Spleen (tissue), 11 donors: Measurements from ENCODE around the gene PSMD14. TPM values are rescaled to one million over a fixed set of nuclear protein-coding genes. Genes with fewer than 3 reads are reported as not detected.

Source experiments
- DNase-seq: peaks from one replicate; pipeline ENCODE4 v3.0.0-alpha.2; 2020
- H3K27ac ChIP-seq, 8 donors: fragments of 200-600 bp; sonication (generic) in 7 of 8; 1 replicate in 4 of 8; 2 replicates in 4 of 8; pipeline versions ENCODE4 v1.5.0 to v1.8.0; 2016 to 2021; ENCODE audit warnings: inconsistent platforms in 4 of 8, mild to moderate bottlenecking in 4 of 8, moderate library complexity in 1 of 8
- H3K27me3 ChIP-seq, 7 donors: fragments of 200-600 bp; sonication (generic) in 6 of 7; replicated peaks in 1 of 7; 1 replicate in 4 of 7; 2 replicates in 3 of 7; pipeline versions ENCODE4 v1.5.0 to v1.8.0; 2016 to 2021; ENCODE audit warnings: inconsistent platforms in 3 of 7, mild to moderate bottlenecking in 1 of 7
- H3K36me3 ChIP-seq, 6 donors: fragments of 200-600 bp; sonication (generic) in 5 of 6; 1 replicate in 4 of 6; 2 replicates in 2 of 6; pipeline versions ENCODE4 v1.5.0 to v1.8.0; 2016 to 2021; ENCODE audit warnings: inconsistent platforms in 2 of 6
- H3K4me1 ChIP-seq, 6 donors: fragments of 200-600 bp; sonication (generic) in 5 of 6; 1 replicate in 3 of 6; 2 replicates in 3 of 6; pipeline versions ENCODE4 v1.5.0 to v1.8.0; 2016 to 2021; ENCODE audit warnings: inconsistent platforms in 3 of 6
- H3K4me3 ChIP-seq, 8 donors: fragments of 200-600 bp; sonication (generic) in 7 of 8; 1 replicate in 4 of 8; 2 replicates in 4 of 8; pipeline versions ENCODE4 v1.5.0 to v1.8.0; 2016 to 2021; ENCODE audit warnings: inconsistent platforms in 4 of 8, mild to moderate bottlenecking in 4 of 8, moderate library complexity in 2 of 8
- H3K9me3 ChIP-seq, 8 donors: fragments of 200-600 bp; sonication (generic) in 7 of 8; 1 replicate in 4 of 8; 2 replicates in 4 of 8; pipeline versions ENCODE4 v1.5.0 to v1.8.0; 2016 to 2021; ENCODE audit warnings: inconsistent platforms in 4 of 8
- CTCF ChIP-seq, 11 experiments: fragments of 200-600 bp in 7 of 11; fragments of 450-650 bp in 4 of 11; sonication (generic) in 4 of 11; IDR thresholded peaks in 8 of 11; conservative IDR thresholded peaks in 3 of 11; 1 replicate in 7 of 11; 2 replicates in 4 of 11; pipeline versions ENCODE4 v1.4.0 to v1.8.0; 2016 to 2021; ENCODE audit warnings: antibody characterized with exemption in 11 of 11, inconsistent platforms in 4 of 11, mild to moderate bottlenecking in 1 of 11
- POLR2A ChIP-seq, 3 donors: fragments of 450-650 bp; IDR thresholded peaks; one replicate each; pipeline ENCODE4 v1.5.1; 2017; ENCODE audit warnings: antibody characterized with exemption in 3 of 3, mild to moderate bottlenecking in 1 of 3
- POLR2AphosphoS5 ChIP-seq, 3 donors: sonication (generic); formaldehyde crosslinking; IDR thresholded peaks; one replicate each; pipeline ENCODE4 v1.5.1; 2017; ENCODE audit warnings: antibody characterized with exemption in 3 of 3
- WGBS, 5 donors: extraction: QIAGEN DNeasy Blood & Tissue Kit in 3 of 5; methylation state at CpG; one replicate each; pipeline versions ENCODE4 v1.1.5 to v1.1.7; 2013 to 2018; 5-methylcytosine and 5-hydroxymethylcytosine counted together
- intact Hi-C: fragments of 100-400 bp; cut with DNase I; formaldehyde crosslinking; loops from one replicate; pipeline ENCODE4 v1.15.0; 2023; ENCODE audit warnings: low total_unique reads
- polyA plus RNA-seq, 3 donors: library from polyadenylated mRNA; stranded (reverse); fragments of 200-250 nt; gene quantifications; one replicate each; pipeline ENCODE4 v1.2.1, GENCODE V29; 2013
- total RNA-seq, 7 donors: library from RNA; depleted of rRNA in 3 of 7; stranded (reverse); fragments of >200 nt in 3 of 7; fragmentation: NEBNext Ultra II Directional in 4 of 7; extraction: Animal tissue kit (Norgen Biotek cat#: 25700) in 4 of 7; gene quantifications; one replicate each; pipeline versions ENCODE4 v1.1.0 to v1.2.1, GENCODE V29; 2016 to 2021
- donor health status: healthy with polysubstance abuse.
- donor health status: DM: no; HTN: no; CAD: no; lungs with moderate emphysema.
- donor health status: DM: no; HTN: no; CAD: no.
- donor health status: Bipolar disorder and iron deficiency.
- donor health status: healthy.
- donor health status: DM: no; HTN: no; CAD: no.
- donor health status: DM: yes; HTN: yes; CAD: no.

Gene PSMD14
- total and polyA plus RNA-seq, 10 donors = 23.5 to 47.7 (median 29.3) TPM

- Histone ChIP-seq H3K36me3 (peaks cover 0 to 35% (median 1%) of the 10 kb centered on the region in 6 donors), H3K27ac (no peak overlapping the region), H3K9me3 (no peaks in the 10 kb centered on the region), H3K4me1 (peaks cover 0 to 9% (median 0%) of the 10 kb centered on the region in 6 donors), H3K27me3 (no peaks in the 10 kb centered on the region), H3K4me3 (no peak overlapping the region)
- no peak for DNase-seq
- intact Hi-C loops = no loop called here
- WGBS, 5 donors = 81 to 87% (median 84%) methylated on average over 3 of the region's 3 CpGs
- TF ChIP-seq POLR2A (IDR thresholded peaks at IDR 0.05) (no peak), POLR2AphosphoS5 (IDR thresholded peaks at IDR 0.05) (no peak), CTCF (IDR thresholded peaks at IDR 0.05 in 8 of 11, conservative IDR thresholded peaks at IDR 0.05 in 3 of 11) (no peak)
These were observed 73.3 kb downstream of the PSMD14 start for GRCh38 chr2:161381546-161381945.

GRCh38 chr2:161382747-161383146, 74.5 kb downstream of the PSMD14 start:
- no peaks in the 10 kb centered on the region for H3K9me3 ChIP-seq
- DNase-seq = no peak
- TF ChIP-seq POLR2AphosphoS5 (IDR thresholded peaks at IDR 0.05) = no peak
- TF ChIP-seq POLR2A (IDR thresholded peaks at IDR 0.05) = no peak
- TF ChIP-seq CTCF (IDR thresholded peaks at IDR 0.05 in 8 of 11, conservative IDR thresholded peaks at IDR 0.05 in 3 of 11) = no peak
- H3K4me1 ChIP-seq = peaks cover 0 to 9% (median 0%) of the 10 kb centered on the region in 6 donors
- no peak overlapping the region for H3K27ac ChIP-seq
- H3K36me3 ChIP-seq = peaks cover 0 to 42% (median 2%) of the 10 kb centered on the region in 6 donors
- no peak overlapping the region for H3K4me3 ChIP-seq
- 95 to 99% (median 96%) methylated on average over 4 of the region's 4 CpGs for WGBS, 5 donors
- intact Hi-C loops = no loop called here
- no peaks in the 10 kb centered on the region for H3K27me3 ChIP-seq

GRCh38 chr2:161384864-161385263, 76.6 kb downstream of the PSMD14 start:
- Histone ChIP-seq H3K4me1 (peaks cover 0 to 9% (median 0%) of the 10 kb centered on the region in 6 donors), H3K9me3 (no peaks in the 10 kb centered on the region), H3K27me3 (no peaks in the 10 kb centered on the region), H3K36me3 (peaks cover 0 to 29% (median 2%) of the 10 kb centered on the region in 6 donors), H3K27ac (no peak overlapping the region), H3K4me3 (no peak overlapping the region)
- no peak for DNase-seq
- intact Hi-C loops = no loop called here
- TF ChIP-seq POLR2AphosphoS5 (IDR thresholded peaks at IDR 0.05) (no peak), POLR2A (IDR thresholded peaks at IDR 0.05) (no peak), CTCF (IDR thresholded peaks at IDR 0.05 in 8 of 11, conservative IDR thresholded peaks at IDR 0.05 in 3 of 11) (no peak)

- intact Hi-C loops = no loop called here
- Histone ChIP-seq H3K36me3 (peaks cover 0 to 34% (median 2%) of the 10 kb centered on the region in 6 donors), H3K27ac (no peak overlapping the region), H3K27me3 (no peaks in the 10 kb centered on the region), H3K4me1 (peaks cover 0 to 9% (median 0%) of the 10 kb centered on the region in 6 donors), H3K4me3 (no peak overlapping the region), H3K9me3 (no peaks in the 10 kb centered on the region)
- DNase-seq = no peak
- TF ChIP-seq CTCF (IDR thresholded peaks at IDR 0.05 in 8 of 11, conservative IDR thresholded peaks at IDR 0.05 in 3 of 11) = no peak
- WGBS, 5 donors = 79 to 90% (median 86%) methylated on average over 2 of the region's 2 CpGs
These were observed 78.1 kb downstream of the PSMD14 start for GRCh38 chr2:161386228-161386824.
